DMS 273 treated with DMSO at 0.1 percent for 48 hours (cell line): ENCODE data around the gene PRIM2.
"Not testable (repeated sequence)": the region's sequence is repeated elsewhere in the genome, so short reads cannot be mapped to it uniquely, and the experiment has no call there.

ENCODE experiments used
- DNase-seq: peaks from one replicate; lab custom pipeline; 2025; lab: John Stamatoyannopoulos, UW

Gene PRIM2

GRCh38 chr6:57368965-57369731, 51.7 kb downstream of the PRIM2 start:
- not testable (repeated sequence) for DNase-seq

- DNase-seq = not testable (repeated sequence)
Measured at GRCh38 chr6:57371779-57372178, 54.3 kb downstream of the PRIM2 start.

GRCh38 chr6:57374764-57375163, 57.3 kb downstream of the PRIM2 start:
- DNase-seq = not testable (repeated sequence)

- not testable (repeated sequence) for DNase-seq
Measured at GRCh38 chr6:57376083-57376482, 58.7 kb downstream of the PRIM2 start.

GRCh38 chr6:57389038-57389592, 71.7 kb downstream of the PRIM2 start:
- DNase-seq = not testable (repeated sequence)

GRCh38 chr6:57390818-57391217, 73.4 kb downstream of the PRIM2 start:
- DNase-seq = not testable (repeated sequence)

DNA sequence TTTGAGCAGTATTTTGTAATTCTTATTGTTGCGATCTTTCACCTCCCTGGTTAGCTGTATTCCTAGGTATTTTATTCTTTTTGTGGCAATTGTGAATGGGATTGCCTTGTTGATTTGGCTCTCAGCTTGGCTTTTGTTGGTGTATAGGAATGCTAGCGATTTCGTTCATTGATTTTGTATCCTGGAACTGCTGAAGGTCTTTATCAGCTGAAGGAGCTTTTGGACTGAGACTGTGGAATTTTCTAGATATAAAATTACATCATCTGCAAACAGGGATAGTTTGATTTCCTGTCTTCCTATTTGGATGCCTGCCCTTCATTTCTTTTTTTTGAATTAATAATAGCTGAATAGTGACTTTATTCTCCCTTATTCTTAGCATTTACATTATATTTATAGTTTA, 74.6 kb downstream of the PRIM2 start:
- not testable (repeated sequence) for DNase-seq

GRCh38 chr6:57419341-57419740, 101.9 kb downstream of the PRIM2 start:
- DNase-seq = not testable (repeated sequence)

- DNase-seq = no peak
Measured at GRCh38 chr6:57421503-57421902, 104.1 kb downstream of the PRIM2 start.

DNA sequence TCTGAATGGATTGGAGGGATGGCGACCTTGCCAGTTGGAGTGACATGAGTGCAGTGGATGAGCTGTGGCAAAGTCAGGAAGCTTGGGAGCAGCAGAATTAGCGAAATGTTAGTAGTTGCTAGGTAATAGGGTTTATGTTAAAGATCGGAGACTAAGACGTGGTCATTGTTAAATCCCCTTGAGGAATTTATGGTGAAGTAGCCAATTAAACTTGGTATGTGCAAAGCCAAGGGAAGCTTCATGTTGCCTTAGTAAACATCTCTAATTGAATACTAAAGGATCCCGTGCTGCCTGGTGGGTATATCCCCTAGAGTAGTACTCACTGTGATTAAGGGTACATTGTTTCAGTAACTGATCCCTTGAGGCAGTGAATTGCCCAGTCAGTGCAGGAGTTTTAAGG, 106.0 kb downstream of the PRIM2 start:
- no peak for DNase-seq

DNA sequence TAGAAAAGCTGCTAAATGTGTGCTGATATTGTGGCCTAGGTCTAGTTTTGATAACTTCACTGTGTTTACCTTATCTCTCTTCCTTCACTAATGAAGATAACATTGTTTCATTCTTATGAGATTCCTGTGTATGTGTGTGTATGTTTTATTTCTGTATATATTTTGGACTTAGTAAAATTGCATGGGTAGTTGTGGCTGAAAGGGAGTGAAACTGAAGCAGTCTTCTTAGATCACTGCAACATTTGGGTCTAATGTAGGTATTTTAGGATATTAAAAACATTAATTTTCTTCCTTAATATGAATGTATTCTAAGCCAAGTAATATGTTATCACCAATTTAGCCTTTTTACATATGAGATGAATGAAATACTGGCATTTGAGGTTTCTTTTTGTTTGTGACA, 114.3 kb downstream of the PRIM2 start:
- DNase-seq = not testable (repeated sequence)

DNA sequence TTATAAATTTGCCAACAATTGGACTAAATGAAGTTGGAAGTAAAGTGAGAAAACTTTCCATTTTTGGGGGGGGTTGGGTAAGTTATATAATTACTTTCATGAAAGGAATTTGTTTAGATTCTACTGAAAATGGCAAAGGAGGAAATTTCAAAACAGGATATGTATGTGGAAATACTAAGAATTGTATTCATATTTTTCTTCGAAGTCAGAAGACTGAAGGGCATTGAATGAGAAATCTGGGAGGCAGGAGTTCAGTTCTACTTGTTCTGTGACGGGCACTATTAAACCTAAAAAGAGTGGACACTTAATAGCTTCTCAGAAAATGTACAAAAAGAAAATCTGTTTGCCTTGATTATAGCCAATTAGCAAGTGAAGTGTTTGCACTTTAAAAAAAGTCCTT, 114.7 kb downstream of the PRIM2 start:
- DNase-seq = no peak

DNA sequence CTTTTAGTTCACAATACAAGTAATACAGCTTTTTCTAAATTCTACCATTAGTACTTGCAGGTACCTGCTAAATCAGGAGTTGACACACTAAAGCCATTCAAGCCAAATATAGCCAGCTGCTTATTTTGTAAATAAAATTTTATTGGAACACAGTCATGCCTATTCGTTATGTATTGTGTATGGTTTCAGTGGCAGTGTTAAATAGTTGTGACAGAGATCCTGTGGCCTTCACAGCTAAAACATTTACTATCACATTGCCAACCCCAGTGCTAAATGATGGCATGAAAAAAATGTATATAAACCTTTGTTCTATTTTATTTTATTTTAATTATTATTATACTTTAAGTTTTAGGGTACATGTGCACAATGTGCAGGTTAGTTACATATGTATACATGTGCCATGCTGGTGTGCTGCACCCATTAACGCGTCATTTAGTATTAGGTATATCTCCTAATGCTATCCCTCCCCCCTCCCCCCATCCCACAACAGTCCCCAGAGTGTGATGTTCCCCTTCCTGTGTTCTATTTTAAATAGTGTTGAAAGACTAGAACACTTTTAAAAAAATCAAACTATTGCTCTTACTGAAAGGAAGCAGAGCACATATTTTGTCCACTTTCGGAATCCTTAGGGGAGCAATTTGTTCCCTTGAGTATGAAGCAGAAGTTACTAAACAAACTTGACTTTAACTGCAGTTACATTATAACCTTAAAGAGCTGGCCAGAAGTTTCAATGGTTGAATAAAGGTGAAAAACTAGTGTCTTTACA, 115.7 kb downstream of the PRIM2 start:
- no peak for DNase-seq

DNA sequence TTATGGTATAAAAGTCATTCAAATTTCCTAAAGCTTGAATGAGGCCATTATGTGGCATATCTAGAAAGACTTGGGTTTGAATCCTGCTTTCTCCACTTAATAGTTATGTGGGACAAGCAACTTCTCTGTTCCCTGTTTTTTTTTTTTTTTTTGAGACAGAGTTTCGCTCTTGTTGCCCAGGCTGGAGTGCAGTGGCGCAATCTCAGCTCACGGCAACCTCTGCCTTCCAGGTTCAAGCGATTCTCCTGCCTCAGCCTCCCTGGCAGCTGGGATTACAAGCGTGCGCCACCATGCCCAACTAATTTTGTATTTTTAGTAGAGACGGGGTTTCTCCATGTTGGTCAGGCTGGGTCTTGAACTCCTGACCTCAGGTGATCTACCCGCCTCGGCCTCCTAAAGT, 116.4 kb downstream of the PRIM2 start:
- DNase-seq = not testable (repeated sequence)

DNA sequence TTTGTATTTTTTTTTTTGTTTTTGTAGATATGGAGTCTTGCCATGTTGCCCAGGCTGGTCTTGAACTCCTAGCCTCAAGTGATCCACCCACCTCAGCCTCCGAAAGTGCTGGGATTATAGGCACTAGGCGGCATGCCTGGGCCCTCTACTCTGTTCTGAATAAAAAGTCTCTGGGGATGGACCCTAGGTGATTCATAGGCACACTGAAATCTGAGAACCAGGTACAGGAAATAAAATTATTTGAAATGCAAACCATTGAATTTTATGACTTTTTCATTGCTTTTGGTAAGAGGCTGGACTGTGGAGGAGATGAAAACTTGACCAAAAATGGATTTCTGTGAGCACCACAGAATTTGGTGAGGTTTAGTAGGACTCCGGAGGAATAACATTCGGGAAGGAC, 117.5 kb downstream of the PRIM2 start:
- DNase-seq = no peak

GRCh38 chr6:57435475-57436160, 118.2 kb downstream of the PRIM2 start:
- no peak for DNase-seq

- not testable (repeated sequence) for DNase-seq
Measured at GRCh38 chr6:57440735-57441134, 123.3 kb downstream of the PRIM2 start.

GRCh38 chr6:57442133-57442532, 124.7 kb downstream of the PRIM2 start:
- DNase-seq = not testable (repeated sequence)

DNA sequence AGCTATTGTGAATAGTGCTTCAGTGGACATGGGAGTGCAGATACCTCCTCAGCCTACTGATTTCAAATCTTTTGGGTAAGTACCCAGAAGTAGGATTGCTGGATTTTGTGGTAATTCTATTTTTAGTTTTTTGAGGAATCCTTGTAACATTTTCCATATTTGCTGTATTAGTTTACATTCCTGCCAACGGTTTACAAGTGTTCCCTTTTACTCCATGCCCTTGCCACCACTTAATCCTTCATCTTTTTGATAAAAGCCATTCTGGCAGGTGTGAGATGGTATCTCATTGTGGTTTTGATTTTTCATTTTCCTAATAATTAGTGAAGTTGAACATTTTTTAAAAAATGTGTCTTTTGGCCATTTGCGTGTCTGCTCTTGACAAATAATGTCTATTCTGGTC, 125.8 kb downstream of the PRIM2 start:
- DNase-seq = not testable (repeated sequence)

DNA sequence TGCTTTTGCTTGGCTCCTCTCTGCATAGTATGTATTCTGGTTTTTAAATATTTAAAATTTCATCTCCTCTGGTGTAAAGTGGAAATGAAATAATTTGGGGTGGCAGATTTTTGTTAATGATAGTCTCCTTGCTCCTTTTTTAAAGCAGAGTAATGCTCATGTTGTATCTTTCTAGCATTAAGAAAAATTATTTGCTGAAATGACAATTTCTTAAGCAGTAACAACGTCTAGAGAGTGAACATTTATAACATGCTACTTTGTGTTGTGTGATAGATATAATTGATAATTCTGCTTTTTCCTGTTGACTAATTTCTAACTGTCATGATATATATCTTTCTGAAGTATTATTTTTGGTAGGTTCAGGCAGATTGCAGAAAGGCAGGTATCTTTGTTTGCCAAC, 127.4 kb downstream of the PRIM2 start:
- not testable (repeated sequence) for DNase-seq

DNA sequence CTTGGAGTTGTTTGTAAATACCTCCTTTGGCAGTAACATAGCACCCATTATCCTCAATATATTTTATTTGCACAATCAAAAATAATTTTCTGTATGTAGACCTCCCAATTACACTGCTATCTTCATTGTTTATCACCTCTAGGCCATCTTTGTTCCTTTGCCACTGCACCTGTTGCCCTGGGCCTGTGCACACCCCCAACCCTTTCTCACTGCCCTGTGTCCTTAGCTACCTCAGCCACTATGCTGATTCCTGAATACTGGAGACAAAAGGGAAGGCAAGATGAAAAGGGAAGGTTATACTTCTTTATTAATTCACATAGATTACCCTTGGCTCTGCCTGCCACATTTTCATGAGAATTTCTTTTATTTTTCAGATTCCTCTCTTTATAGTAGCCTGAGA, 127.9 kb downstream of the PRIM2 start:
- not testable (repeated sequence) for DNase-seq

DNA sequence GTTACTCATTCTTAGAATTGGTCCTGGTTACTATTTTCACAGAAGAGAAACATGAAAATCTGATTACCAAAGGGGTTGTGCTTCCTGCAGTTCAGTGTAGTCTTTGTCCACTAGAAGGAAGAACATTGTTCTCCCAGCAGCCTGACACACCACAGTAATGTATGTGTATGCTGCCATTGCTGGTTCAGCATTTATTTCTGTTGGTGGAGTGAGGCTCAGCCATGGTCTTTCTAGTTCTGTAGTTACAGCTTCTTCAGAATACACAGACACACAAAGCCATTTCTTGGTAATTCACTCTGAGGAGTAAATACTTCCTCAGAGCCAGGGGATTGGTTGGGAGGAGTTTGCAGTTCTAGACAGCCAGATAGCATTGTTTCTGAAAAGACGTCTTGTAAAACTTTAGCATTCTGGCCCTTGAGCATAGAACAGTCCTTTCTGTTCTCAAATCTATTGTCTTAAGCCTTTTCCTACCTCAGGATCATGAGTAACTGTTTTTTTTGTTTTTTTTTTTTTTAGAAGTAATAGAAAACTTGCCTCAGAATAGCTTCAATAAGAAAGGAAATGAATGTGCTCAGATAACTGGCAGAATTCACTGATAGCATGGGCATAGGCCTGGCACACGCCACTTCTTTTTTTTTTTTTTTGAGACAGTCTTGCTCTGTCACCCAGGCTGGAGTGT, 128.5 kb downstream of the PRIM2 start:
- DNase-seq = not testable (repeated sequence)
